ES-I3 (cell line): Measurements from ENCODE around the gene BMPR1B.

ENCODE experiments used
- H3K36me3 ChIP-seq: 2 replicates; pipeline ENCODE4 v1.6.1; 2013; ENCODE audit warnings: mild to moderate bottlenecking, low read length, control low read depth, moderate library complexity; ENCODE audit not compliant: insufficient read depth
- H3K4me1 ChIP-seq: 2 replicates; pipeline ENCODE4 v1.6.1; 2013; ENCODE audit warnings: mild to moderate bottlenecking, control low read depth, low read length; ENCODE audit not compliant: insufficient read depth
- H3K9ac ChIP-seq: 2 replicates; pipeline ENCODE4 v1.6.1; 2013; ENCODE audit warnings: low read depth, mild to moderate bottlenecking, low read length, moderate library complexity
- H3K9me3 ChIP-seq: 2 replicates; pipeline ENCODE4 v1.6.1; 2013; ENCODE audit warnings: mild to moderate bottlenecking, low read length, moderate library complexity; ENCODE audit not compliant: control insufficient read depth, insufficient read depth

Gene BMPR1B

GRCh38 chr4:94791701-94792100 lies 33.9 kb downstream of the BMPR1B start:
- Histone ChIP-seq H3K9ac (no peak overlapping the region), H3K4me1 (no peaks in the 10 kb centered on the region), H3K36me3 (no peaks in the 10 kb centered on the region), H3K9me3 (no peaks in the 10 kb centered on the region)

GRCh38 chr4:94798808-94799207 lies 41.1 kb downstream of the BMPR1B start:
- Histone ChIP-seq H3K9me3 (no peaks in the 10 kb centered on the region), H3K9ac (no peak overlapping the region), H3K4me1 (no peaks in the 10 kb centered on the region), H3K36me3 (no peaks in the 10 kb centered on the region)

GRCh38 chr4:94801016-94801415 lies 43.3 kb downstream of the BMPR1B start:
- Histone ChIP-seq H3K9me3 (no peaks in the 10 kb centered on the region), H3K36me3 (no peaks in the 10 kb centered on the region), H3K4me1 (no peaks in the 10 kb centered on the region; the same call in 1 of the 2 replicates), H3K9ac (no peak overlapping the region)

GRCh38 chr4:94802091-94802490 lies 44.3 kb downstream of the BMPR1B start:
- H3K4me1 ChIP-seq, result no peaks in the 10 kb centered on the region; the same call in 1 of the 2 replicates
- H3K9me3 ChIP-seq, result no peaks in the 10 kb centered on the region
- no peaks in the 10 kb centered on the region for H3K36me3 ChIP-seq
- no peak overlapping the region for H3K9ac ChIP-seq

GRCh38 chr4:94803181-94803580 lies 45.4 kb downstream of the BMPR1B start:
- no peak overlapping the region for H3K9ac ChIP-seq
- H3K4me1 ChIP-seq, result no peaks in the 10 kb centered on the region; the same call in 1 of the 2 replicates

GRCh38 chr4:94804650-94805049 lies 46.9 kb downstream of the BMPR1B start:
- no peaks in the 10 kb centered on the region for H3K36me3 ChIP-seq
- H3K4me1 ChIP-seq, result no peaks in the 10 kb centered on the region; the same call in 1 of the 2 replicates
- no peak overlapping the region for H3K9ac ChIP-seq
- no peaks in the 10 kb centered on the region for H3K9me3 ChIP-seq

More at GRCh38 chr4:94803181-94803580, 45.4 kb downstream of the BMPR1B start:
- H3K36me3 ChIP-seq, result no peaks in the 10 kb centered on the region
- H3K9me3 ChIP-seq, result no peaks in the 10 kb centered on the region

- Histone ChIP-seq H3K4me1 (no peaks in the 10 kb centered on the region; the same call in 1 of the 2 replicates), H3K9ac (no peak overlapping the region), H3K36me3 (no peaks in the 10 kb centered on the region), H3K9me3 (no peaks in the 10 kb centered on the region)
These were observed 48.6 kb downstream of the BMPR1B start for GRCh38 chr4:94806376-94806775.

GRCh38 chr4:94811643-94812042 lies 53.9 kb downstream of the BMPR1B start:
- Histone ChIP-seq H3K36me3 (no peaks in the 10 kb centered on the region), H3K4me1 (no peaks in the 10 kb centered on the region), H3K9me3 (no peaks in the 10 kb centered on the region), H3K9ac (no peak overlapping the region)

GRCh38 chr4:94813221-94813620 lies 55.5 kb downstream of the BMPR1B start:
- Histone ChIP-seq H3K9me3 (no peaks in the 10 kb centered on the region), H3K9ac (no peak overlapping the region), H3K36me3 (no peaks in the 10 kb centered on the region), H3K4me1 (no peaks in the 10 kb centered on the region)

GRCh38 chr4:94814237-94814636 lies 56.5 kb downstream of the BMPR1B start:
- Histone ChIP-seq H3K4me1 (no peaks in the 10 kb centered on the region), H3K9ac (no peak overlapping the region), H3K36me3 (no peaks in the 10 kb centered on the region), H3K9me3 (no peaks in the 10 kb centered on the region)

GRCh38 chr4:94819371-94820168 lies 61.8 kb downstream of the BMPR1B start:
- Histone ChIP-seq H3K9ac (no peak overlapping the region), H3K4me1 (no peaks in the 10 kb centered on the region), H3K9me3 (no peaks in the 10 kb centered on the region), H3K36me3 (no peaks in the 10 kb centered on the region)

- Histone ChIP-seq H3K36me3 (no peaks in the 10 kb centered on the region), H3K4me1 (peaks cover 10% of the 10 kb centered on the region), H3K9ac (no peak overlapping the region), H3K9me3 (no peaks in the 10 kb centered on the region)
These were observed 68.5 kb downstream of the BMPR1B start for GRCh38 chr4:94826206-94826605.

- Histone ChIP-seq H3K9me3 (no peaks in the 10 kb centered on the region), H3K36me3 (no peaks in the 10 kb centered on the region), H3K4me1 (peaks cover 10% of the 10 kb centered on the region), H3K9ac (no peak overlapping the region)
These were observed 69.8 kb downstream of the BMPR1B start for GRCh38 chr4:94827481-94828110.

GRCh38 chr4:94828882-94829281 lies 71.1 kb downstream of the BMPR1B start:
- Histone ChIP-seq H3K9ac (no peak overlapping the region), H3K36me3 (no peaks in the 10 kb centered on the region), H3K4me1 (peaks cover 10% of the 10 kb centered on the region), H3K9me3 (no peaks in the 10 kb centered on the region)

GRCh38 chr4:94831607-94832006 lies 73.9 kb downstream of the BMPR1B start:
- H3K36me3 ChIP-seq, result no peaks in the 10 kb centered on the region
- H3K9ac ChIP-seq, result no peak overlapping the region
- no peaks in the 10 kb centered on the region for H3K9me3 ChIP-seq
- peaks cover 6% of the 10 kb centered on the region; the same call in 1 of the 2 replicates for H3K4me1 ChIP-seq
